ENCODE data around the gene ADAMTS14.
"Not testable (repeated sequence)": the region's sequence is repeated elsewhere in the genome, so short reads cannot be mapped to it uniquely, and the experiment has no call there.

DNA sequence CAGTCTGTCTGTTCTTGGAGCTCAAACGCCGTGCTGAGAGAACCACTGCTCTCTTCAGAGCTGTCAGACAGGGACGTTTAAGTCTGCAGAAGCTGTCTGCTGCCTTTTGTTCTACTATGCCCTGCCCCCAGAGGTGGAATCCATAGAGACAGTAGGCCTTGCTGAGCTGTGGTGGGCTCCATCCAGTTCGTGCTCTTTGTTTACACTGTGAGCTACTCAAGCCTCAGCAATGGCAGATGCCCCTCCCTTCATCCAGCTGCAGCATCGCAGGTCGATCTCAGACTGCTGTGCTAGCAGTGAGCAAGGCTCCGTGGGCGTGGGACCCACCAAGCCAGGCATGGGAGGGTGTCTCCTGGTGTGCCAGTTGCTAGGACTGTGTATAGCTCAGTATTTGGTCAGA is 27.3 kb upstream of the ADAMTS14 start:
- TF ChIP-seq, protein P1, sequence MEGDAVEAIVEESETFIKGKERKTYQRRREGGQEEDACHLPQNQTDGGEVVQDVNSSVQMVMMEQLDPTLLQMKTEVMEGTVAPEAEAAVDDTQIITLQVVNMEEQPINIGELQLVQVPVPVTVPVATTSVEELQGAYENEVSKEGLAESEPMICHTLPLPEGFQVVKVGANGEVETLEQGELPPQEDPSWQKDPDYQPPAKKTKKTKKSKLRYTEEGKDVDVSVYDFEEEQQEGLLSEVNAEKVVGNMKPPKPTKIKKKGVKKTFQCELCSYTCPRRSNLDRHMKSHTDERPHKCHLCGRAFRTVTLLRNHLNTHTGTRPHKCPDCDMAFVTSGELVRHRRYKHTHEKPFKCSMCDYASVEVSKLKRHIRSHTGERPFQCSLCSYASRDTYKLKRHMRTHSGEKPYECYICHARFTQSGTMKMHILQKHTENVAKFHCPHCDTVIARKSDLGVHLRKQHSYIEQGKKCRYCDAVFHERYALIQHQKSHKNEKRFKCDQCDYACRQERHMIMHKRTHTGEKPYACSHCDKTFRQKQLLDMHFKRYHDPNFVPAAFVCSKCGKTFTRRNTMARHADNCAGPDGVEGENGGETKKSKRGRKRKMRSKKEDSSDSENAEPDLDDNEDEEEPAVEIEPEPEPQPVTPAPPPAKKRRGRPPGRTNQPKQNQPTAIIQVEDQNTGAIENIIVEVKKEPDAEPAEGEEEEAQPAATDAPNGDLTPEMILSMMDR (optimal IDR thresholded peaks at IDR 0.05 in 1 of 3, IDR thresholded peaks at IDR 0.05 in 1 of 3, conservative IDR thresholded peaks at IDR 0.05 in 1 of 3; ENCODE audit: extremely low read depth in 1 of 3, insufficient read depth in 2 of 3, low read length in 3 of 3): not testable (repeated sequence)
- TF ChIP-seq EZH2 (IDR thresholded peaks at IDR 0.05; ENCODE audit: low read length): not testable (repeated sequence)
